Right cardiac atrium (tissue), 5 donors: Measurements from ENCODE around the gene PAWR. TPM values are rescaled to one million over a fixed set of nuclear protein-coding genes. Genes with fewer than 3 reads are reported as not detected.
"Not testable (repeated sequence)": the region's sequence is repeated elsewhere in the genome, so short reads cannot be mapped to it uniquely, and the experiment has no call there.

Experiments
- ATAC-seq, 2 donors: fragments of 200-7000 bp; cut with Tn5 transposase; one replicate each; pipeline versions ENCODE4 v1.8.0 to v1.9.1; 2020; ENCODE audit warnings: moderate library complexity in 2 of 2, mild to moderate bottlenecking in 1 of 2
- DNase-seq, 3 donors: peaks; one replicate each; pipeline ENCODE4 v3.0.0-alpha.2; 2020
- H3K27ac ChIP-seq: one replicate; pipeline ENCODE4 v1.5.1; 2013; ENCODE audit warnings: mild to moderate bottlenecking, low read length, control low read depth, moderate library complexity
- H3K27me3 ChIP-seq: one replicate; pipeline ENCODE4 v1.6.1; 2013; ENCODE audit not compliant: control insufficient read depth, insufficient read depth
- H3K4me1 ChIP-seq: one replicate; pipeline ENCODE4 v1.6.1; 2013; ENCODE audit warnings: low read length; ENCODE audit not compliant: control insufficient read depth, insufficient read depth
- H3K4me3 ChIP-seq: one replicate; pipeline ENCODE4 v1.5.1; 2013; ENCODE audit warnings: low read length, control low read depth
- H3K9me3 ChIP-seq: one replicate; pipeline ENCODE4 v1.6.1; 2013; ENCODE audit warnings: low read length; ENCODE audit not compliant: control insufficient read depth
- WGBS: extraction: QIAGEN DNeasy Blood & Tissue Kit; methylation state at CpG from one replicate; pipeline ENCODE4 v1.1.7; 2013; 5-methylcytosine and 5-hydroxymethylcytosine counted together
- intact Hi-C, 4 donors: fragments of 100-400 bp; cut with DNase I; formaldehyde crosslinking; loops; one replicate each; pipeline versions ENCODE4 v1.11.0 to v1.14.0; 2022 to 2023
- polyA plus RNA-seq: library from polyadenylated mRNA; stranded (reverse); fragments of 200-250 nt; gene quantifications from one replicate; pipeline ENCODE4 v1.2.3, GENCODE V29; 2013
- total RNA-seq, 4 donors: library from RNA; stranded (reverse); fragmentation: NEBNext Ultra II Directional; extraction: Animal tissue kit (Norgen Biotek cat#: 25700); gene quantifications; one replicate each; pipeline ENCODE4 v1.2.1, GENCODE V29; 2021
- donor health status: healthy with polysubstance abuse.
- donor health status: DM: no; HTN: yes; CAD: no.
- donor health status: DM: no; HTN: no; CAD: no.
- donor health status: DM: no; HTN: yes; CAD: no; lungs with severe emphysema.
- donor health status: DM: yes; HTN: yes; CAD: no.

Gene PAWR
- total and polyA plus RNA-seq, 5 donors = 7.1 to 18.7 (median 15.3) TPM

- H3K9me3 ChIP-seq = no peaks in the 10 kb centered on the region
- intact Hi-C loops = no loop called here
- no peak overlapping the region for H3K27ac ChIP-seq
- H3K4me1 ChIP-seq = no peaks in the 10 kb centered on the region
- ATAC-seq = no peak
- WGBS = 84% methylated on average over 5 of the region's 5 CpGs
- H3K27me3 ChIP-seq = no peaks in the 10 kb centered on the region
- no peak overlapping the region for H3K4me3 ChIP-seq
- DNase-seq = no peak
Observed at GRCh38 chr12:79546466-79547043, 144.2 kb downstream of the PAWR start.

DNA sequence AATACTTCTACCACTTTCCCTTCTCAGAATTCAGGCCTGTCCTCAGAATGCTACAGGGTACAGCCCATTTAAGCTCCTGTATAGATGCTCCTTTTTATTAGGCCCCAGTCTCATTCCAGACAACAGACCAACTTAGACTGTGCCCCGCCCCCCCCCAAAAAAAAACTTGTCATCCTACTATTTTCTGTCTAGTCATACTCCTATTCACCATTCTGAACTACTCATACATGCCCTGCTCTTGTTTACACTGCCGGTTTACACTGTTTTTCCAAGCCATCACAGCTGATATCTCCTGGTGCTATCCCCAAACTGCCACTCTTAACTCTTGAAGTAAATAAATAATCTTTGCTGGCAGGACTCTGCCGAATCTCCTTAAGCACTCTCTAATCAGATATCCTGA, 146.3 kb downstream of the PAWR start:
- not testable (repeated sequence) for ATAC-seq
- WGBS = 78% methylated on average over 3 of the region's 3 CpGs

DNA sequence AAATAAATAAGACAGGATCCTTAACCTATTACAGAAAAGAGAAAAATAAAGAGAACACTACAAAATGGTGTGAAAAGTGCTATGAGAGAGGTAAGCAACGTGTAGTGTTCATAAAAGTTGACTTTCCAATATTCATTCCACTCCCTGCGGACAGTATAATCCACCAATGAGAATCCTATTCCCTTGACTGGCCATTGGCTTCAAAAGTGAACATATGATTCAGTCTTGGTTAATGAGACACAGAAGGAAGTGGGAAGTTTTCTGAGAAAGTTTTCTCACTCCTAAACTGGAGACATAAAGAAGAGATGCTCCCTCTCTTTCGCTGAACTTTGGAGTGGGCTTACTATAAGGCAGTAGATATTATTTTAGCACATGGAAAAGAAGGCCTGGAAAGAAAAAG, 153.1 kb downstream of the PAWR start:
- Histone ChIP-seq H3K9me3 (no peaks in the 10 kb centered on the region), H3K4me1 (no peaks in the 10 kb centered on the region), H3K4me3 (no peak overlapping the region), H3K27me3 (no peaks in the 10 kb centered on the region), H3K27ac (no peak overlapping the region)
- intact Hi-C loops = no loop called here
- 89% methylated on average over 3 of the region's 3 CpGs for WGBS
- ATAC-seq (no peak), DNase-seq (no peak)

More for the DNA sequence above, 146.3 kb downstream of the PAWR start:
- H3K4me3 ChIP-seq, H3K27ac ChIP-seq, intact Hi-C loops, H3K27me3 ChIP-seq, DNase-seq, H3K4me1 ChIP-seq, H3K9me3 ChIP-seq: not testable (repeated sequence)

DNA sequence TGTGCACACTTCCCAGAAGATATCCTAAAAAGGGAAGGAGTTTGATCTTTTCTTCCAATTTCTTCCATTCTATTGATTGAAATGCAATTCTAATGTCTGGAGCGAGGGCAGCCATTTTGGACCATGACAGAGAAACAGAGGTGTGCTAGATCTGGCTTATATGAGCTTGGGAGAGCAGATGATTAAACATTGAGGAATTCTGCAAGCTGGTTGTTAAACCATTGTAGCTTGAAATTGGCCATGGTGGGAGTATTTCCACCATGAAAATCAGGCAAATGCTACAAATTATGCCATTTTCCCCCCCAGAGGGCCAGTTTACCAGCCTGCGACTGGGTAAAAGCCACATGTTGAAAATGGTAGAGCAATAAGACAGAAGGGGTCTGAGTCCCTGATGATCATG, 155.0 kb downstream of the PAWR start:
- ATAC-seq = no peak
- WGBS = over 99% methylated on average over 2 of the region's 2 CpGs

More for the DNA sequence above, 155.0 kb downstream of the PAWR start:
- DNase-seq = no peak
- H3K27me3 ChIP-seq = no peaks in the 10 kb centered on the region
- H3K4me3 ChIP-seq = no peak overlapping the region
- no peaks in the 10 kb centered on the region for H3K9me3 ChIP-seq
- no peaks in the 10 kb centered on the region for H3K4me1 ChIP-seq
- no peak overlapping the region for H3K27ac ChIP-seq
- intact Hi-C loops = no loop called here

Other genes starting within 250 kb of the PAWR start
- 10 to 100 TPM; 66.8 to 77.1 (median 73.4) TPM for gene PPP1R12A, start 244.1 kb upstream of the PAWR start, total RNA-seq
- gene PPP1R12A, start 244.1 kb upstream of the PAWR start, polyA plus RNA-seq = 20.2 TPM